NCI-H128 (cell line): Measurements from ENCODE around the gene PSD4.

Experiments used
- DNase-seq: peaks from one replicate; lab custom pipeline; 2025; ENCODE audit not compliant: unreplicated experiment; lab: John Stamatoyannopoulos, UW

The PSD4 gene

DNA sequence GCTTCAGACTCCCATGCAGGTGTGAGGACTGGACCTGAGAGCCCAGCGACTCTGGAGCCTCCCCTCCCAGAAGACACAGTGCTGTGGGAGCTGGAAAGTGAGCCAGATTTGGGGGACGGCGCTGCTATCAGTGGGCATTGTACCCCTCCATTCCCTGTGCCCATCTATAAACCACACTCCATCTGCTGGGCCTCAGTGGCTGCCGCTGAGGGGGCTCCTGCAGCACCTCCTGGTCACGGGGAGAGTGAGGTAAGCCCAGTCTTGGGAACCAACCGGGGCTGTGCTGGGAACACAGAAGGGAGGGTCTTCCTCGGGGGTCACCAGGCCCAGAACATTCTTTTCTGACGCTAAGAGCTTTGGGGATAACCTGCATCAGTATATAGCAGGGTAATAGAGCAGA lies 9.5 kb downstream of the PSD4 start:
- DNase-seq: no peak

DNA sequence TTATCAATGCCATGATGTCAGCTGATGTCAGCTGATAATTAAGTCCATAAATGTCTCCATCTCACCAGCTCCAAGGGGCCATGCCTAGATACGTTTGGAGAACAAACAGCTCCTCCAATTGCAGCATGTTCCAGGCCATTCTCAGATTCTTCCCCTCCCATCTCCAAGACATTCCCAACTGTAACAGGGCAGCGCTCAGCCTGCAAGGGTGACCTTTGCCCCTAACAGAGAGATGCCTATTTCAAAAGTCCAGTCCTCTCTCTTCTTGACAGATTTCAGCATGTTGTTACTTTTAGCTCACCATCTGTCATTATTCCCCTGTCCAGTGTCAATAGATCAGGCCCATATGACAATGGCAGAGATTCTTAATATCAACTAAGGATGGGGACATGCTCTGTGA lies 9.9 kb downstream of the PSD4 start:
- no peak for DNase-seq

DNA sequence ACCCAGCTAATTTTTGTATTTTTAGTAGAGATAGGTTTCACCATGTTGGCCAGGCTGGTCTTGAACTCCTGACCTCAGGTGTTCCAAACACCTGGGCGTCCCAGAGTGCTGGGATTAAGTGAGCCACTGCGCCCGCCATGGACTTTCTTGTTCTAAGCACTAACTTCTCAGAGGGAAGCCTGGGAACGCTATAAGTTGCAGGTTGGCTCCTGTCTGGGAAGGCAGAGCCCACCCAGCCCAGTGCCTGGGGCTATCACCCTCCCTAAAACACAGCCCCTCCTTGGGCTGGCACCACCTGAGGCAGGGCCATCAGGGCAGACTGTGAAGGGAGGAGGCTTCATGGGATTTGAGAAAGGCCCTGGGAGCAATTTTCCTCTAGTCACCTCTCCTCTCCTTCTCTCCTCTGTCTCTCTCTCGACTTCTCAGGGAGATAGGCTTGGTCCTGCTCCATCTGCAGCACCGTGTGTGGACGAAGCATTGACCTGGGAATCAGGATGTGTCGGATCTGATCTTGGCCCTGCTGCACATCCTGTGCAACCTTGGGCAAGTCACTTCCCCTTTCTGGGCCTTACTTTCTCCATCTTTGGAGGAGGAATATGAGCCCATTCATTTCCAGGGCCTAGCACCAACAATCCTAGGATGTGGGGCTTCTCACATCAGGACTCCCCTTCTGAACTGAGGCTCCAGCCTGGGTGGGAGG lies 10.9 kb downstream of the PSD4 start:
- no peak for DNase-seq

DNA sequence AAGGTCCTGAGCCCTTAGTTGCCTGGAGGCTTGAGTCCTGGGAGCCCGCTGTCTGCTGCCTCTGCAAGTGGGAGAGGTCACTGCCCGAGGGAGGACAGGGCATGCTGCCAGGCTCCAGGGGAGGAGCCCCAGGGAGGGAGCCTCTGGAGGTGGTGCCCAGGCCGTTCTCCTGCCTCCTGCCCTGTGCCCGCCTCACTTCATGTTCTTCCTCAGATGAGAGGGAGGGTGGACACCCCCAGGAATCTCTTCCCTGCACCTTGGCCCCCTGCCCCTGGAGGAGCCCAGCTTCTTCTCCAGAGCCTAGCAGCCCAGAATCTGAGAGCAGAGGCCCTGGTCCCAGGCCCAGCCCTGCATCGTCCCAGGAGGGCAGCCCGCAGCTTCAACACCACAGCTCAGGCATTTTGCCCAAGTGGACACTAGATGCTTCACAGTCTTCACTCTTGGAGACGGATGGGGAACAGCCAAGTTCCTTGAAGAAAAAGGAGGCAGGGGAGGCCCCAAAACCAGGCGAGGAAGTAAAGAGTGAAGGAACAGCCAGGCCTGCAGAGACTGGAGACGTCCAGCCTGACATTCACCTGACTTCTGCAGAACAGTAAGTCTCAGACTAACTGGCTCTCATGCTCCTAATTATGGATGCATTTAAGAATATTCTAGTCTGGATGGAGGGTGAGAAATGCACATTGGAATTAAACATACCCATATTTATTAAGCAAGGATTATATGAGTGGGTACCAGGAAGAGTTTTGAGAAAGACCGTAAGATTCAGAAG lies 12.1 kb downstream of the PSD4 start:
- DNase-seq: no peak

DNA sequence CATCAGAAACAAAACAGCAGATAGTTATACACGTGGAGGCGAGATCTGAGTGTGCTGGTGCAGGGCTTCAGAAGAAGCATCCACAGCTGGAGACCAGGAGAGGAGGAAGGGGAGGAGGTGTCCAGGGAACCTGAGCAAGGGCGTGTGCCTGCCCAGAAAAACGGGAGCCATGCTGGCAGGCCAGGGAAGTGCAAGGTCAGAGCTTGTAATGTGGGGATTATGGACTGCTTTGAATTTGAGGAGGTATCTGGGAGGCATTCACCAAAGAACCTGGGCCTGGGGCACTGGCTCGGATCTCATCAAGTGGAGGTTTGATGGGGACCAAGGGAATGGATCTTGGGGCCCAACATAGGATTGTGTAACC lies 12.6 kb downstream of the PSD4 start:
- no peak for DNase-seq

DNA sequence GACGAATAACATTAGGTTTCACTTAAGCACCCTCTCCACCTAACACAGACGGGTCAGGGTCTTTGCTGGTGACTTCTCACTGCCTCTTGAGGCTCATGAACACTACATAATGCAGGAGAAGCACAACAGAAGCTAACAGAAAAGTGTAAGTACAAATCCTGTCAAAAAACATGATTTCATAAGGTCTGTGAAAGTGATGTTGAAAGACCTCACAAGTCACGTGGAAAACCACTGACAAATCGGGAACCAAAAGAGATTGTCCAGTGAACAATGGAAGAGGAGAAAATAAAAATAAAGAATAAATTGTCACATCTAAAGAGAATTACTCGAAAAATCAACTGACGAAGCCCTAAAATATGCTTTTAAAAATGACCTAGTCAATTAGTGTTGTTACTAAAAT lies 14.0 kb downstream of the PSD4 start:
- DNase-seq: no peak

DNA sequence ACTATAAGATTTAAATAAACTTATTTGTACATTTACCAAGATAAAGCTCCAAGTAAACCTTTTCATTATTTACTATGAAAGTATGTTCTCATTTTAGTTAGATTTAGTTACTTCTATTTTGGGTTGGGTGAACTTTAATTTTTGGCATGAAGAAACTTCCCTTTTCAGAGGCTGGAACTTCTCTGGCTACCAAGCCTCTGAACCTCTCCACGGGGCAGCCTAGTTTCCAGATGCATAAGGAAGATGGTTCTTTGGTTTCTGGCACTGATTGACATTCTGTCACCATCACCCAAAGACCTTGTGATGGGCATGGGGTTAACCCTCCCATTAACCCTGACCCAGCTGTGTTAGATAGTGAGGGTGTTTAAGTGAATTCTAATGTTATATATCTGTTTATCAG lies 17.1 kb downstream of the PSD4 start:
- DNase-seq: no peak

DNA sequence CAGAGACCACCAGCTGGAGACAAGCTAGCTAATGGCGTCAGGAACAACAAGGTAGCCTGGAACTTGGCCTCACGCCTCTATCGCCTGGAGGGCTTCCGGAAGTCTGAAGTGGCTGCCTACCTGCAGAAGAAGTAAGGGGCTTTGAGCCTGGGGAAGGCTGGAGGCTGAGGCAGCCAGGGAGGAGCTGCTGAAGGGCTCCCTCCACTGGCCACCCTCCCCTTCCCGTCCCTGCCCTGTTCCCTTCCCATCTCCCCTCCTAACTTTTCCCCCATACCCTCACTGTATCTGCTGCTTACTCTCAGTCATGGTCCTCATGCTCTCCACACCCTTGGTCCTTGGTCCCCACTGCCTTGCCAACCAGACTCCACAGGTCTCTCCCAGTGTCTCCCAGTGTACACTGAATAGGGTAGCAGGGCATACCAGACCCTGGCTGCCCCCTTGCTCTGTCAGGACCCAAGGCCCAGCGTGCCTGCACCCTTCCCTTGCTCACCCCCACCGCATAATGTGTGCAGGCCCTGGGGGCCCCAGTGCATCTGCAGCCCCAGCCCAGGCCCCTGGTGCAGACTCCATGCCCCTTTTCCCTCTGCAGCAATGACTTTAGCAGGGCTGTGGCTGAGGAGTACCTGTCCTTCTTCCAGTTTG lies 18.8 kb downstream of the PSD4 start:
- no peak for DNase-seq

DNA sequence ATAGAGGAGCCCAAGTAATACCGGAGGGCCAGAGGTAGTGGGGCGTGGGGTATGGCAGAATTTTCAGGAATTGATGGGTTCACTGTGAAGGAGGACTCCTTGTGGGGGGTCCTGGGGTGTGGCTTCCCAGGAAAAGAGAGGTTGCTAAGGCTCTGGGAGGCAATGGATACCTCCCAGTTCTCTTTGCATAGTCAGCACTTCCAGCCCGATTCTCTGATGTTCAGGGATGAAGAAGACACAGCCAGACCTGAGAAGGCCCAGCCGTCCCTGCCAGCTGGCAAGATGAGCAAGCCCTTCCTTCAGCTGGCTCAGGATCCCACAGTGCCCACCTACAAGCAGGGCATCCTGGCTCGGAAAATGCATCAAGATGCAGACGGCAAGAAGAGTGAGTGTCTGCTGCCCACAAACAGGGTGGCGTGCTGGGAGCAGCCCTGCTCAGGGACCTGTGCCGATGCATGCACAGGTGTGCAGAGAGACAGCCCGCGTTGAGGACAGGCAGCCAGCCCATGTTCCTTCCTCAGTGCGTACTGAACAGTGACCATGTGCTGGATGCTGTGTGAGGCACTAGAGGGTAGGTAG lies 22.2 kb downstream of the PSD4 start:
- no peak for DNase-seq

DNA sequence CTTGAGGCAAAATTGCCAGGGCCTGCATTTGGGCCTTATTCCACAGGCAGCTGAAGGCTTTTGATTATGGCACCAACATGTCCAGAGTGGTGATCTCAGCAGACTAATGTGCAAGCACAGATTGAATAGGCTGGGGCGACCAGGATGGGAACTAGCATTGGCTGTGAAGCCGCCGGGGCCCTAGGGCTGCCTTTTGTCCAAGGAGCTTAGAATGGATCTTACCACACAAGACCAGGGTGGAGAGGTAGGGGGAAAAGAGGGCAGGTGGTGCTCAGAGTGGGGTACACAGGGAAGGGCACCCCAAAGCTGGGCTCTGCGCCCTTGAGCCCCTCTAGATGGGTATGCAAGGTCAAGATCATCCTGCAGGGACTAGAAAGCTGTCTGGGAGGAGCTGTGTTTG lies 23.1 kb downstream of the PSD4 start:
- DNase-seq: no peak

DNA sequence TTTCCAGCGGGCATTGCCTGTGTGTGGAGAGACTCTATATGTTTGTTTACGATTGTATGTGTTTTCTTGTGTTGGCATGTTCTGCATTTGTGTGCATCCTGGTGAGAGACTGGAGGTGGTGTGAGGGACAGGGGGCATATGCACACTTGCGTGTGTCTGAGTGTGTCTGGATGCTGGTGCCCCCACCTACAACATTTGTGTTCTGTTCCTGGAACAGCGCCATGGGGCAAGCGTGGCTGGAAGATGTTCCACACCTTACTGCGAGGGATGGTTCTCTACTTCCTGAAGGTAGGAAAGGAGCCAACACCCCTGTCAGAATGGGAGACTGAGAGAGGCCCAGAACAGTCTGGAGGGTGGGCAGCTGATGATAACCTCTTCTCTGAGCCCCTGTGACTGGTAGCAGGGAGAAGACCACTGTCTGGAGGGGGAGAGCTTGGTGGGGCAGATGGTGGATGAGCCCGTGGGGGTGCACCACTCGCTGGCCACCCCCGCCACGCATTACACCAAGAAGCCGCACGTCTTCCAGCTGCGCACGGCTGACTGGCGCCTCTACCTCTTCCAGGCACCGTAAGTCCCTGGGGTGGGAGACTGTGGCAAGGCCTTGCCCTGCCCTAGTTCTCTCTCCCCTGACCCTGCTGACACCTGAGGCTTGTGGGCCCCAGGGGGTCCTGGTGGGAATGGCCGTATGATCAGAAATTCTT lies 23.7 kb downstream of the PSD4 start:
- DNase-seq: no peak

DNA sequence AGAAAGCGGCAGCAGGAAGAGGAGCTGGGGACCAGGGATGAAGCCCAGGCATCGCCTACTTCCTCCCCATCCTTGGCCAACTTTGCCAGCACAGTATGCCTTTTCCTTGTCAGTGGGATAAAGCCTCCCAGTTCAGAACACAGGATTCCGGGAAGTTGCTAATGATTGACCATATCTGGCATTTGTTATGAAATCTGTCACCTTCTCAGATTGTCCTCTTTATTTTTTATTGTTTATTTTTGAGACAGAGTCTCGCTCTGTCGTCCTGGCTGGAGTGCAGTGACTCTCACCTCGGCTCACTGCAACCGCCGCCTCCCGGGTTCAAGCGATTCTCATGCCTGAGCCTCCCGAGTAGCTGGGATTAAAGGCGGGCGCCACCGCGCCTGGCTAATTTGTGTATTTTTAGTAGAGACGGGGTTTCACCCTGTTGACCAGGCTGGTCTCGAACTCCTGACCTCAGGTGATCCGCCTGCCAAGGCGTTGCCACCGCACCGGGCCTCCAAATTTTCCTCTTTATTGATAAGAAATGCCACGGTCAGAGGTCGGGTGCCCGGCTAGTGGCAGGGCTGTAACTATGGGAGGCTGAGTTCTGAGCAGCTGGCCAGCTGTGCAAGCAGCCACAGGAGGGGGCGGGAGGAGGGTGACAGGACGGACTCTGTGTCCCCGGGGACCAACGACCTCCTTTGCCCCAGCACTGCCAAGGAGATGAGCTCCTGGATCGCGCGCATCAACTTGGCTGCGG lies 24.4 kb downstream of the PSD4 start:
- no peak for DNase-seq

DNA sequence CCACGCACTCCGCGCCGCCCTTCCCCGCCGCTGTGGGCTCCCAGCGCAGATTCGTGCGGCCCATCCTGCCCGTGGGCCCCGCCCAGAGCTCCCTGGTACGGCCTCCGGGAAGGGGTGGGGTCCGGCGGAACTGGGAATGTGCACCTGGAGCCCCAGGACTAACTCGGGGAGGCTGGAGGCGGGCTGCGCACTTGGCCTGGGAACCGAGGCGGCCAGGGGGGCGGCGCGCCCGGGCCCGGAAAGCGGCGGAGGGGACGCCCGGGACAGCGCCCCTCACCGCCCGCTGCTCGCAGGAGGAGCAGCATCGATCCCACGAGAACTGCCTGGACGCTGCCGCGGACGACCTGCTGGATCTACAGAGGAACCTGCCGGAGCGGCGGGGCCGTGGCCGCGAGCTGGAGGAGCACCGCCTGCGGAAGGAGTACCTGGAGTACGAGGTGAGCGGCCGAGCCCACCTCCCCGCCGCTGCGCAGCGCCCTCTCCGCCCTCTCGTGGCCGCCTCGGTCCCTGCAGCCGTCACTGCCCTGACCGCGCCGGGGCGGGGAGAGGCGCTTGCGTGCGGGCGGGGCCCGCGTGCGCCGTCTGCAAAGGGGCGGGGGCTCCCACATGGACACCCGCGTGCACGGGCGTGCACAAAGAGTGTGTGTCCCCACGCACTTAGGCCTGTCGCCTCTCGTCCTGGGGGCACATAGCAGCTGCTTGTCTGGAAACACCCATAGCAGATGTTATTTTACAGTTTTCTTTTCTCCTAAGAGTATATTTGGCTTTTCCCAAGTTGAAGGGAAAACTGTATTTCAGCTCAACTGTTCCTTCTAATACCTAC lies 25.2 kb downstream of the PSD4 start:
- peak; percentile 87 for DNase-seq

DNA sequence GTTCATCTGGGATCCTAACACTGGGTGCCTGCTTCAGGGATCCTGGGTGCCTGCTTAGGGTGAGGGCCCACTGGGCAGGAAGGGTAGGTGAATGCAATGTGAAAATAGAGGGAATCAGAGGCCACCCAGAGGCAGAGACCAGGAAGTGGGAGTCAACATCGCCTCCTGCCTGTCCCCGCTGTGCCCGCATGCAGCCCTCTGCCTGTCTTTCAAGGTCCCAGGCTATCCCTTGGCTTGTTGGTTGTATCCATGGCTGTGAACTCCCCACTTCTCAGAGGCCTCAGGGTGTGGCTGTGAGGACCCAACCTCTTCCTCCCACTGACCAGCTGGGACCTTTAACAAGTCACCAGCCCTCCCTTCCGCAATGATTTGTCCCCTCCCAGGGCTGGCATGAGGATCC lies 26.5 kb downstream of the PSD4 start:
- no peak for DNase-seq

DNA sequence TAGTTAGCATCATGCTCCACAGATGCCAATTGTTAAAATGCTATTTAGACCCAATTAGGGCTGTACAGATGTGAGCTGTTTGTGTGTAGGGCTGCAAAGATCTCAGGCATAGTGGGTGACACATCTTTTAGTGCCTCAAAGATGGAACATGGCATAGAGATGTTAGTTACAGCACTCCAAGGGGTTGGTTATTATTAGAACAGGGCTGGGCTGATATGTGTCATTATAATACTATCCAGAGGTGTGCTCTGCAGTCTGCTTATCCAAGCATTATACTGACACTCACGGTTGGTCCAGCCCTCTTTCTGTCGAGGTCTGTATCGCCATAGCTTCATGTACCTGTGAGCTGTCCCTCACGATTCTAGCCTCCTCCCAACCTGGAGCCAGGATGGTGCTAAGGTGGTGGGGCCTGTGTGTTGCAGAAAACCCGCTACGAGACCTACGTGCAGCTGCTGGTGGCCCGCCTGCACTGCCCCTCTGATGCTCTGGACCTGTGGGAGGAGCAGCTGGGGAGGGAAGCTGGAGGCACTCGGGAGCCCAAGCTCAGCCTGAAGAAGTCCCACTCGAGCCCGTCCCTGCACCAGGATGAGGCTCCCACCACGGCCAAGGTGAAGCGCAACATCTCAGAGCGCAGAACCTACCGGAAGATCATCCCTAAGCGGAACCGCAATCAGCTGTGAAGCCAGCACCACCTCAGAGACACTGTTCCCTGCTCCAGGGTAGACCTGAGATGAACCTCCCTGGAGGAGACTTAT lies 27.1 kb downstream of the PSD4 start:
- DNase-seq: no peak

DNA sequence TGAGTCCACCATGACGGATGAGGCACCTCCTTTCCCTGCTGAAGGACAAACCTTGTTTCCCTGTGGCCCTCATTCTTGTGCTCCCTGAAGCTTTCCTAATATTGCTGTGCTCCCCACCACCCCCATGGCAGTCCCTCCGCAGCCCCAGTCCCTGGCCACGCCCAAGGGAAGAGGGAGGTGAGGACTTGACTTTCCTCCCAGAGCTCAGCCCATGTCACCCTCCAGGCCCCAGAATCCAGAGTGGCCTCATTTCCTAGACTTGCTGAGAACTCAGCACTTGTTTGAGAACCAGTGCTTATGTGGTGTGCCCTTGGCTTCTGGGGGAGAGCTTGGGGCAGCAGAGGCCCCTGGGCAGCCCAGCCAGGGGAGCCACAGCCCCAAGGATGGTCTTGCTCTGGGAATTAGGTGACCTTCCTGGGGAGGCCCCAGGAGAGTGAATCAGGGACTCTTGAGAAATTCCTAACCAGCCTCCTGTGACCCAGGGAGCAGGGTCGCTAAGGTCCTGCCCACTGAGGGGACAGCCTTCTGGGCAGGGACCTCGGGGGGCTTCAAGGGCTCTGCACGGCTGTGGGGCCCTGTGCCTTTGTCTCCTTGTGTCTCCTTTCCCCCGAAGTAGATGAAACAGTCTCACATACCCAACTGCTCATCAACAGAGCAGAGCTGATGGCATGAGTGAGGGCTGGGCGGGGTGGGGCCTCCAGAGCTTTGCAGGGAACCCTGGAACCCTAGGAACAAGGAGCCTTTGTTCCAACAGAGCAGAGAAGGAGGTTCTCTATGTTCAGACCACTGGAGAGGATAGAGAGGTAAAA lies 27.9 kb downstream of the PSD4 start:
- DNase-seq: no peak

DNA sequence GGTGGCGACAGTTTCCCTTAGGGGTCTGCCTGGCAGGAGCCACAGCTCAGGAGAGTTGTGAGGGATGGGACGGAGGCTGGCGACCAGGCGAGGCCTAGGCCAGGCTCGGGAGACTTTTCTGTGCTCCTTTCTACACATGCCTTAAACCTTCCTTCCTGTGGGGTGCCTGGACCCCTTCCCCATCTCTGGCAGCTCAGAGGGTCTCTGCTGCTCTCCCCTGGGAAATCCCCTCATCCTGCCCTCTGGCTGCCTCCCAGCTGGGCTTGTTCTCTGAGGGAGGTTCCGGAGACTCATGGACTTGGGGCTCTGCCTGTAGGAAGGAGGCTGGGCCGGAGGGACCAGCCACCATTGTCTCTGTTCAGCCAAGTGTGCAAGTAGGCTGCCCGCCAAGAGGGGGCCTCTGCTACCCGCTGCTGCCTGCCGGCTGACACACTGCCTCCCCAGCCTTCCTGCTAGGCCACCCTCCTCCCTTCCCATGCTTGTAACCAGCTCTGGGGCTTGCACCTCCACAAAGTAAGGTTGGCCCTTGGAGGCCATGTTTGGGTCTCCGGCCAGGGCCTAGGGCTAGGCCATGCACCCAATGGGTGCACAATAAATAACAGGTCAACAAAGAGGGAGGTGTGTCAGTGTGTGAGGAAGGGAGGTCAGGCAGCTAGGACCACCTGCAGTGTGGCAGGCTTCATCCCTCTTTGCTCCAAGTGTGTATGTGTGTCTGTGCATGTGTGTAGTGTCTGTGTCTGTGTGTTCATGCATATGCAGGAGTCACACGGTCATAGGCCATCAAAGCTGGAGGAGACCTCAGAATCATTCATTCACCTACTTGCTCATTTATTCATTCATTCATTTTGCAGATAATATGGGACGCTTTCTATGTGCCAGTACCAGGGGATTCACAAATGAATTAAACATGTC lies 28.8 kb downstream of the PSD4 start:
- DNase-seq: no peak
